OCI-LY3 (cell line): ENCODE results near the gene SOWAHA.

ENCODE experiments used
- H2AFZ ChIP-seq: fragments of 200-600, 300-600 bp; shearing (Covaris generic); 2 replicates; pipeline ENCODE4 v1.6.0; 2014; ENCODE audit warnings: antibody characterized with exemption, low read depth, low read length
- H3K27ac ChIP-seq: fragments of 200-600, 300-600 bp; sonication (generic); 2 replicates; pipeline ENCODE4 v1.5.1; 2014; ENCODE audit warnings: mild to moderate bottlenecking, low read length, moderate library complexity, mixed read lengths
- H3K27me3 ChIP-seq: fragments of 200-600, 300-600 bp; sonication (generic); 2 replicates; pipeline ENCODE4 v1.6.1; 2014; ENCODE audit warnings: low read depth, low read length, mixed read lengths
- H3K36me3 ChIP-seq: fragments of 200-600, 300-600 bp; sonication (generic); replicated peaks from 2 replicates; pipeline ENCODE3; 2014; ENCODE audit warnings: low read depth, low read length, mixed read lengths
- H3K4me1 ChIP-seq: fragments of 300-600, 200-600 bp; sonication (generic); 2 replicates; pipeline ENCODE4 v1.6.1; 2014; ENCODE audit warnings: low read length, mixed read lengths
- H3K4me2 ChIP-seq: fragments of 200-600, 300-600 bp; sonication (generic); 2 replicates; pipeline ENCODE4 v1.6.1; 2014; ENCODE audit warnings: low read length, mixed read lengths
- H3K4me3 ChIP-seq: fragments of 300-600, 200-600 bp; sonication (generic); 2 replicates; pipeline ENCODE4 v1.5.1; 2014; ENCODE audit warnings: antibody characterized with exemption, mild to moderate bottlenecking, low read length, moderate library complexity
- H3K79me2 ChIP-seq: fragments of 300-600, 200-600 bp; shearing (Covaris generic); 2 replicates; pipeline ENCODE4 v1.6.1; 2014; ENCODE audit warnings: mild to moderate bottlenecking, low read length, mixed read lengths
- H3K9ac ChIP-seq: fragments of 300-600, 200-600 bp; shearing (Covaris generic); 2 replicates; pipeline ENCODE4 v1.6.0; 2014; ENCODE audit warnings: mild to moderate bottlenecking, low read length, moderate library complexity
- H3K9me3 ChIP-seq: fragments of 200-600, 300-600 bp; shearing (Covaris generic); 2 replicates; pipeline ENCODE4 v1.6.1; 2014; ENCODE audit warnings: low read length, mixed read lengths; ENCODE audit not compliant: insufficient read depth
- H4K20me1 ChIP-seq: fragments of 200-600, 300-600 bp; sonication (generic); 2 replicates; pipeline ENCODE4 v1.6.1; 2016; ENCODE audit warnings: low read length, mixed read lengths; ENCODE audit not compliant: insufficient read depth
- CTCF ChIP-seq: fragments of 200-600, 300-600 bp; sonication (generic); IDR thresholded peaks from 2 replicates; pipeline ENCODE4 v1.5.1; 2014; ENCODE audit warnings: antibody characterized with exemption, low read length, low read depth
- EZH2phosphoT487 ChIP-seq: fragments of 200-600 bp; shearing (Covaris generic); IDR thresholded peaks from 2 replicates; pipeline ENCODE4 v1.6.1; 2018; ENCODE audit warnings: antibody characterized with exemption, mixed run types, low read depth

Gene SOWAHA

GRCh38 chr5:132766020-132766805 lies 46.9 kb upstream of the SOWAHA start:
- H3K4me1 ChIP-seq, result no peaks in the 10 kb centered on the region
- H3K9ac ChIP-seq, result no peak overlapping the region
- no peak overlapping the region for H2AFZ ChIP-seq
- H3K4me2 ChIP-seq, result no peak overlapping the region
- no peaks in the 10 kb centered on the region for H3K36me3 ChIP-seq
- no peaks in the 10 kb centered on the region for H3K79me2 ChIP-seq
- no peak overlapping the region for H3K4me3 ChIP-seq
- TF ChIP-seq CTCF (no peak), EZH2phosphoT487 (no peak)
- H3K27ac ChIP-seq, result no peak overlapping the region
- H4K20me1 ChIP-seq, result 0 out of 2 replicates have a peak, but pooled peaks cover 4% of the 10 kb centered on the region
- H3K9me3 ChIP-seq, result no peaks in the 10 kb centered on the region
- H3K27me3 ChIP-seq, result no peaks in the 10 kb centered on the region

GRCh38 chr5:132766806-132767055 lies 46.4 kb upstream of the SOWAHA start:
- Histone ChIP-seq H3K4me3 (no peak overlapping the region), H3K4me1 (no peaks in the 10 kb centered on the region), H3K9ac (no peak overlapping the region), H3K4me2 (no peak overlapping the region), H3K27ac (no peak overlapping the region), H3K36me3 (no peaks in the 10 kb centered on the region), H3K9me3 (no peaks in the 10 kb centered on the region), H2AFZ (no peak overlapping the region), H3K27me3 (no peaks in the 10 kb centered on the region), H4K20me1 (0 out of 2 replicates have a peak, but pooled peaks cover 4% of the 10 kb centered on the region), H3K79me2 (no peaks in the 10 kb centered on the region)
- TF ChIP-seq EZH2phosphoT487 (no peak), CTCF (no peak)

- no peak overlapping the region for H3K9ac ChIP-seq
- TF ChIP-seq EZH2phosphoT487, result no peak
- no peak for TF ChIP-seq CTCF
- no peak overlapping the region for H3K4me3 ChIP-seq
- no peaks in the 10 kb centered on the region for H3K36me3 ChIP-seq
- H3K27me3 ChIP-seq, result no peaks in the 10 kb centered on the region
- H3K4me2 ChIP-seq, result no peak overlapping the region
- 0 out of 2 replicates have a peak, but pooled peaks cover 4% of the 10 kb centered on the region for H4K20me1 ChIP-seq
- no peaks in the 10 kb centered on the region for H3K9me3 ChIP-seq
- H3K79me2 ChIP-seq, result no peaks in the 10 kb centered on the region
- no peaks in the 10 kb centered on the region for H3K4me1 ChIP-seq
- H2AFZ ChIP-seq, result no peak overlapping the region
- no peak overlapping the region for H3K27ac ChIP-seq
Observed at GRCh38 chr5:132767150-132767549, 46.0 kb upstream of the SOWAHA start.

- Histone ChIP-seq H4K20me1 (0 out of 2 replicates have a peak, but pooled peaks cover 4% of the 10 kb centered on the region), H3K79me2 (no peaks in the 10 kb centered on the region), H3K27me3 (no peaks in the 10 kb centered on the region), H3K4me2 (no peak overlapping the region), H2AFZ (no peak overlapping the region), H3K4me1 (no peaks in the 10 kb centered on the region), H3K4me3 (no peak overlapping the region), H3K9ac (no peak overlapping the region), H3K36me3 (no peaks in the 10 kb centered on the region), H3K9me3 (no peaks in the 10 kb centered on the region), H3K27ac (no peak overlapping the region)
- TF ChIP-seq EZH2phosphoT487 (no peak), CTCF (no peak)
Observed at GRCh38 chr5:132768485-132768868, 44.6 kb upstream of the SOWAHA start.
